ENCODE results near the gene IDS. TPM values are rescaled to one million over a fixed set of nuclear protein-coding genes. Genes with fewer than 3 reads are reported as not detected.
"Not testable (repeated sequence)": the region's sequence is repeated elsewhere in the genome, so short reads cannot be mapped to it uniquely, and the experiment has no call there.

The IDS gene
- total RNA-seq, 2 donors from 2014 or later: 88.2 to 102 TPM

DNA sequence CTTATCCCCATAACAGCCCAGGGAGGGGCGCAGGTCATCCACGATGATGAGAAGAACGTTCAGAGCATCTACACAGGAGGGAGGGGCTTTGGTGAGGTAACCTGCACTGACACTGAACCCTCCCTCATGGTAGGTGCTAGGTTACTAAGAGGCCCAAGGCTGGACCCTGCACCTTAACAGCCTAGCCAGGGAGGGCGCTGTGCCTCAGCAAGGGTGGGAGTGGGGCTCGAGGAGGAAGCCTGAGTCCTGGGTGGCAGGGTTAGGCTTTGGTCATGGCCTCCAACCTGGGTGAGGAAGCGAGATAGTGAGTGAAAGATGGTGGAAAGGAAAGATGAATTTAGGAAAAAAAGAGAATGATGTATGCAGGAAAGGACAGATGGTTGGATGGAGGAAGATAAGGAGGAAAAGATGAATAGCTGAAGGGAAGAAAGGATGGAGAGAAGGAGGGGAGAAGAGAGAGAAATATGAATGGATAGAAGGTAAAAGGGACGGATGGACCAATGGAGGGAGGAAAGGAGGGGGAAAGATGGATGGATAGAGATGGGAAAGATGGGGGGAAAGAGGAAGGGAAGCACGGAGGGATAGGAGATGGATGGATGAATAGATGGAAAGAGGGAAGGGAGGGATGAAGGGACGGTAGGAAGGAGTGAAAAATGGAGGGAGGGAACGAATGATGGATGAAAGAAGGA, 736 bp downstream of the IDS start:
- DNase-seq (ENCODE audit: low spot score): no peak

DNA sequence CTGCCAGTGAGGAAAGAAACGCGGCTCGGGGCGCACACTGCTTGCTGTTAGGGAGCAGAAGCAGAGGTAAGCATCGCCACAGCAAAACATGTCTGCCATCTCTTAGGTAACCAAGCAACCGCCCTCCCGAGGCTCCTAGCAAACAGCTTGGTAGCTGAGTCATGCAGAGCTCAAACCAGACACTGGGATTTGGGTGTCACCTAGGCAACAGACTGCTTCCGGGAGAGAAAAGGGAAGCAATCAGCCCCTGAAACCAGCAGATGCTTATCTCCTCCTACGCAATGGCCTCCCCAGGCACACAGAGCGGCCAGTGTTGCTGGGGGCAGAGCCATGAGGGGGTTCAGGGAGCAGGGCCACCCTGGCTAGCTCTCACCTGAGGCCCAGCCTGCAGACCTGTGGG, 1.7 kb downstream of the IDS start:
- peak; percentile 82 for DNase-seq (ENCODE audit: low spot score)
- intact Hi-C loops (cut with DNase I): loop anchor here in 1 of 2 donors (10.0 kb wide), 1 partner anchor 131 kb away; the partner anchor contains the start of gene TMEM185A

More for the DNA sequence above, 736 bp downstream of the IDS start:
- intact Hi-C loops (cut with DNase I): loop anchor here in 1 of 2 donors (10.0 kb wide), 1 partner anchor 130 kb away; the partner anchor contains the start of gene TMEM185A

DNA sequence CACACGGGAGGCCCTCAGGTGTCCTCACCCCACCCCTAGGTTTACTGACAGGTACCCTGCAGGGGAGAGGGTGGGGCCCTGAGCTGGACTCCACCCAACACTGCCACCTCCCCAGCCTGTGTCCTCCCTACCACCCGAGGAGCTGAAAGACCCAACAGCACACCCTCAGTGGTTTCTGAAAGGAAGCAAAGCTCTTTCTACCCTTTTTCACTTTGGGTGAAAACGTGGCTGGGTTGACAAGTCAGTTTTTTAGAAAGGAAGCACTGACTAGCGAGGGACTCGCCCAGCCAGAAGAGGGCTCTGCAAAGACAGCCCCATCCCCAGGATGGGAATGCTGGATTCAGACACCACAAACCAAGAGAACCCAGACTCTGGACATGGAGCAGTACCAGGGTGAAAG, 2.2 kb downstream of the IDS start:
- intact Hi-C loops (cut with DNase I): loop anchor here in 1 of 2 donors (10.0 kb wide), 1 partner anchor 132 kb away; the partner anchor contains the start of gene TMEM185A
- DNase-seq (ENCODE audit: low spot score): not testable (repeated sequence)

DNA sequence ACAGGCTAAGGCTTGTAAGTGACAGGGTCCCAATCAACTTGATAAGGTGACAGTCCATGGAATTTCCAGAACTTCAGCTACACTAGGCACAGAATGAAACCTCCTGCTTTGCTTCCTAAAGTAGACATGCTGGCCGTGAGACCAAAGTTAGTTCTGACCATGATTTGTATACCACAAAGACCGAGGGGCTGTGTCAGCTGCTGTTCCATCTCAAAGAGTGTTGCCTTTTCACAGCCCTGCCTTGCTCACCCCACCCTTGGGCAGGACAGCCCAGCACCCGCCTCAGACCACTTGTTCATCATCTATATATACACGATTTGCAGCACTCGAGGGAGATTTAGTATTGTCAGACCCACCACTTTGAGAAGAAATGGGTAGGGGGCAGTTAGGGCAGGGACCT, 5.3 kb downstream of the IDS start:
- no peak for DNase-seq (ENCODE audit: low spot score)
- intact Hi-C loops (cut with DNase I): loop anchor here in 1 of 2 donors (10.0 kb wide), 1 partner anchor 135 kb away; the partner anchor contains the start of gene TMEM185A

DNA sequence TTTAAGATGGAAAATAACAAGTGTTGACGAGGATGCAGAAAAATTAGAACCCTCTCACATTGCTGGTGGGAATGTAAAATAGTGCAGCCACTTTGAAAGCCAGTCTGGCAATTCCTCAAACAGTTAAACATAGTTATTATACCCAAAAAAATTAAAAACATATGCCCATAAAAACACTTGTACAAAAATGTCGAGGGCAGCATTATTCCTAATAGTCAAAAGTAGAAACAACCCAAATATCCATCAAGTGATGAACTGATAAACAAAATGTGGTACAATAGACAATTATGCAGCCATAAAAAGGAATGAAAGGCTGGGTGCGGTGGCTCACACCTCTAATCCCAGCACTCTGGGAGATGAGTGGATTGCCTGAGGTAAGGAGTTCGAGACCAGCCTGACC, 6.3 kb downstream of the IDS start:
- no peak for DNase-seq (ENCODE audit: low spot score)
- intact Hi-C loops (cut with DNase I): no loop called here

DNA sequence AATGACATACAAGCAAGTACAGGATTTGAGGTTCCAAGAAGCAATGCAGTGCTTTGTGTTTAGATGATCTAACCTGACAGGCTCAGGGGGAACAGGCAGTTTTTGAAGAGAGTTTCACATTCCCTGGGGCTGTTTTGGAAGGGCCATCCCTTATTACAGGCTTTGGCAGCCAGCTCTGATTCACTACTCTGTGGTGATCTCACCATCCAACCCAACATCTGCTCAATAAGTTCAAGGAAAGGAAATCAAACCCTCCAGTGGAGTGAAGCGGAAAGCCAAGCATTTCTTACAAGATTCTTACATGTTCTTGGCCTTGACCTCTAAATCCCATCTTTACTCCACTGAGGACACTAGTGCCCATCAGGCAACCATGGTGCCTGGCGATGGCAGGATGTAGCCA, 7.5 kb downstream of the IDS start:
- intact Hi-C loops (cut with DNase I): no loop called here
- DNase-seq (ENCODE audit: low spot score): no peak

DNA sequence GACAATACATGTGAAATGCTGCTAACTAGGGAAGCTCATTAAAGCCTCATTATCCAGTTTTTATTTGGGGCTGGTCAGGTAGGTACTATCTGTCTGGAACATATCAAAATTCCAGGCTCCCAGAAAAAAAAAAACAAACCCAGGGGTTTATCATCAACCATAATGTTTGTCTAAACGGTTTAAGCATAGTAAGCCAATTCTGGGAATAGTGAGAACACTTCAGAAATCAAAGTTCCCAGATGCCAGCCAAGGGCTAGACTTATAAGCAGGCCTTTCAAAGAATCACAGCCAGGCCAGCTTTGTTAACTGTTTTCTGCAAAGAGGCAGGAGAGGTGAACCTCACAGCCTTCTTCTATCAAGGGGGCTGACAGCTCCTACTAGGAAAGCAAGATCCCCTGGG, 8.1 kb downstream of the IDS start:
- intact Hi-C loops (cut with DNase I): no loop called here
- no peak for DNase-seq (ENCODE audit: low spot score)

DNA sequence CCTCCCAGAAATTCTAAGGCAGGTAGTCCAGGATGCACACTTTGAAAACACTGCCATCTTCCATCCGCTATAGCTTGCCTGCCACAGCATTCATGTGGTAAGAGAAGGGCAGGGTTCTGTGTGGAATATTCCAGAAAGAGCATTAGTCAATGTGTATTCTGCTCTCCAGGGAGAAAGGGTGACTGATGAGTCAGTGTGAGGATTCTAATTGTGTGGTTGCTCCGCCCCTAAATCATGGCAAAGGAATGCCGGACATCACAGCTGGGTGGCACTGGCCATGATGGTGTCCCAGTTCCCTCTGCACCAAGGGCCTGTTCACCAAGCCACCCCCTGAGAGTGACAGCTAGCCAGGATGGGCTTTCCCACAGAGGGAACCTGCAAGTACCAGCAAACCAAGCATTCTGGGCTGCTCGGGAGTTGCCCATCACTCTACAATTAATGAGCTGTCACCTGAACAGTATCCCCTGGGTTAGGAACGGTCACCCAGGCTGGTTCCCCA, 9.5 kb downstream of the IDS start:
- intact Hi-C loops (cut with DNase I): no loop called here
- no peak for DNase-seq (ENCODE audit: low spot score)

DNA sequence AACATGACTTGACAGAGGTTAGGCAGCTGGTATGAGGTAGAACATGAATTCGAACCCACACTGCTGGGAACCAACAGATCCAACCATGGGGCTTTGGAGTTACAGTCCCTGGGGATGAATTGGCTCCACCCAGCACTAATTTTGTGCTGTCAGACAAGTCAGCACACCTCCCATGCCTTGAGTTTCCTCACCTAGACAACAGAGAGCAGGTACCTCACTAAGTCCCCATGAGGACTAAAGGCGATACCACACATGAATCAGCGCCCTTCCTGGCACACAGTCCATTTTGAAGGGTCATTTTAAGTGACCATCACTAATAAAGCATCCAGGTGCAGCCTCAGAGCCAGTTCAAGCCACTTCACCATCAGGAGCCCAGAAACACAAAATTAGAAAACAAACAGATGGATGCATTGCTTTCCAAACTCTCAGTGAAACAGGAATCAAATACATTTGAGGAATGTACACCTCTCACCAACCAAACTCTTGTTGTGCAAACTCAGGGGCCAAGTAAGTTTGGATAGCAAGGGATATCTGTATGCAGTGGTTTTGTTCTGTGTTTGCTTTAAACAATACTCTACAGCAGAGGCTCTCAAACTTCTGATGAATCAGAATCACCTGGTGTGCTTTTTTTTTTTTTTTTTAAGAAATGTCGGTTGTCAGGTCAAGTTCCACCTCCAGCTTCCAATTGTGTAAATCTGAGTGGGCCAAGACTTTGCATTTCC, 10.1 kb downstream of the IDS start:
- intact Hi-C loops (cut with DNase I): loop anchor here in 1 of 2 donors (5.0 kb wide), 1 partner anchor 1788 kb away; no protein-coding TSS in a partner anchor
- no peak for DNase-seq (ENCODE audit: low spot score)

DNA sequence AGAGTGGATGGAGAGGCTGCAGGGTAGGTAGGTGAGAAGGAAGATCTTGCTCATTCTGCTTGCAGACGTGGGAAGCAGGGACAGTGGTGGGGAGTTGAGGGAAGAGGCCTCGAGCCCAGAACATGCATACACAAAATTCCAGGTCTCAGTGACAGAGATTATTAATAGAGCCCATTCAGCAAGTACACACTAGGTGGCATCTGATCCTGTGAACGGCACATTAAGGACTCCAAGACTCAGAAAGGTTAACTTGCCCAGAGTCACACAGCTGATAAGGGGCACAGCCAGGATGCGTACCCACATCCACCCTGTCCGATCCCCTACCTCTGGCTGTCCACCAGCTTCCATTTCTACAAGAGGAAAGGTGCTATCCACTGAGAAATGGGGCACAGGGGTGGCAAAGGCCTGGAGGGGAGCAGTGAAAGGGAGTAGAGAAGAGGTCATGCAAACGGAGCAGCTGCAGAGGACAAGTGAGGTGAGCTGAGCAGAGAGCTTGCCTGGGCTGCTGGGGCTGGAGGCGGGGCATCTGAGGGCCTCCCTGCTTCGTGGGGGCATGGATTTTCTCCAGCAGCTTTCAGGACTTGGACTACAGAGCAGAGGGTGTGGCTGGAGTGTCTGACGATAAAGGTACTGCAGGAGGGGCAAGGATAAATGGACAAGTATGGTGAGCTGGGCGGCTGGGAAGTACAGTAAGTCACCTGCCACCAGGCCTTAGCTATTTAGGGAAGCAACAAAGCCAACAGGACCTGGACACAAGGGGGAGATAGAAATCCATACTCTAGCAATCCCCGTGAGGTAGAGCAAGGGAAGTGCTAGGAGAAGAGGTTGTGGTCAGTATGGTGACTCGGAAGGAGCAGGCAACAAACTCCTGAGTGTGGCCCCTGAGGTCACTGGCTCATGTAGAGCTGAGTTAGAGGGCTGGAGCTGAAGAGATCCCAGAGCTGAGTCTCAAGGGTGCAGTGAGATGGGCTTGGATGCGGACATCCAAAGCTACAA, 11.2 kb downstream of the IDS start:
- no peak for DNase-seq (ENCODE audit: low spot score)
- intact Hi-C loops (cut with DNase I): loop anchor here in 1 of 2 donors (5.0 kb wide), 1 partner anchor 1787 kb away; no protein-coding TSS in a partner anchor

DNA sequence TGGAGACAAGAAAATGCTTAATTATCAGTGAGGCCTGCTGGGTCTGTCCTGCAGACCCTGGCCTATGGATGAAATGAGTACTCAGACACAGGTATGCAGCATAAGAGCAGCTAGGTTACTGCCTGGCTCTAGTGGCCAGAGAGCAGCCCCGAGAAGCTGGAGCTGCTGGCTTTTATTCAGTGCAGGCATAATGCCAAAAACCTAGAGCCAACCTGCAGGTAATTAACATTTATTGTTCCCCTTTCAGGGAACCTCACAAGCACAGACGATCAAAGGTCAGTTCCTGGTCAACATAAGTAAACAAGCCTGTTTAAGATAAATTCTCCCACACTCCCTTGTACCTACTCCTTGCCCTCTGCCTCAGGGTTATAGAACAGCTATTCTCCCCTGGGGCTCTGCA, 13.3 kb downstream of the IDS start:
- intact Hi-C loops (cut with DNase I): loop anchor here in 1 of 2 donors (5.0 kb wide), 1 partner anchor 1785 kb away; no protein-coding TSS in a partner anchor
- DNase-seq (ENCODE audit: low spot score): no peak

DNA sequence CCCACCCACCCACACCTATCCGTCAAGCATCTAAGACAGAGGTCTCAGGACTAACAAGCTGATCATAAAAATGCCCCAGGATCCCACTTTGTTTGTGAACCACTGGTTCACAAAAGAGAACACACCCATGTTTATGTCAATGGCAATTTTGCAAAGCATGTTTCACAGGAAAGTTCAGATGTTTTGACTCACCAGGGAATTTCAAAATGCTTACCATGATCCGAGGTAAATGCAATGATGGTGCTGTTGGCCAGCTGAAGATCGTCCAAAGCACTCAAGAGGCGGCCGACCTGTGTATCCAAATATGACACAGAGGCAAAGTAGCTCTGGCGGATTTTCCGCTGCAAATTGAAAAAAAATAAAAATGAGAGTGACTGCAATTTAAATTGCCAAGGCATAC, 15.0 kb downstream of the IDS start:
- DNase-seq (ENCODE audit: low spot score): no peak
- intact Hi-C loops (cut with DNase I): loop anchor here in 1 of 2 donors (5.0 kb wide), 1 partner anchor 1783 kb away; no protein-coding TSS in a partner anchor

DNA sequence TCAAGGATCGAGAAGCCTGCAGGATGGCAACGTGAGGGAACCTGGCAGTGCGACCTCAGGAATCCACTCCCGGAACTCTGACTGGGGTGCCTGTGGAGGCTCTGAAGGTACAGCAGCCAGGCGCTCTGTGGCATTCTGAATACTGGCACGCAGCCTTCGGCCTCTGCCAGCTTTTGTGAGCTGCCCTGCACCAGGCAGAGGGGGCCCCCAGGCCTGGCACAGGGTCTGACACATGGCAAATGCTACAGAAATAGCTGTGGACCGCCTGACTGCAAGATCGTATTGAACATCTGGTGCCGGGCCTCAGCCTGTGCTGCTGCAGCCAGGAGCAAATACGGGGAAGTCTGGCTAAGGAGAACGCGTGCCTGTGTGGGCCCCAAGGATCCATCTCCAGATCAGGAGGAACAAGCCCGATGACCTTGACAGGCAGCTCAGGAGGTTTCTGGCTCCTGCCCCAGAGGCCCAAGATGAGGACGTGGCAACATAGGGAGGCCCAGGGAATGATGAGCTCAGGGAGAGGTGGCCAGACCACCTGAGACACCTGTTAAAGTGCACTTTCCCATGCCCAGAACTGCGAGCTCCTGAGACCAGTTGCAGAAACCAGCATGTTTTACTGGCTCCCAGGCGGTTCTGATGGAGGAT, 16.6 kb downstream of the IDS start:
- DNase-seq (ENCODE audit: low spot score): not testable (repeated sequence)
- intact Hi-C loops (cut with DNase I): loop anchor here in 1 of 2 donors (1.0 kb wide), 1 partner anchor 23 kb away; no protein-coding TSS in a partner anchor

DNA sequence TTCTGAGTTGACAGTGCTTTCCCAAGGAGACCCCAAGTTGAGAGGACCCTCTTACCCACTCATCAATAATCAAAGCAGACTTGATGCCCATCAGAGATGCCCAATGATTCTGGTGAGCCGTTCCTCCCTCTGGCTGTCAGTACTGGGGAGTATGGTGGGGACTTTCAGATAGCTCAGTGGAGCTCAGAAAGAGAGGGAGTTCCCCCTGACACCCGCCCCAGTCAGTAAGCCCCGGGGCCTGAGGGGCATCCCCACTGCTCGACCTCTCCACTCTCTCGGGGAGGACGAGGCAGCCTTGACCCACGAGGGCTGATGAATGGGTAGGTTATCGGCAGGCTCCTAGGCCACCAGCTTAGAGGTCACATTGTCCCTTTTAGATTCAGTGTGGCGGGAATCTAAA, 17.1 kb downstream of the IDS start:
- DNase-seq (ENCODE audit: low spot score); intact Hi-C loops (cut with DNase I): not testable (repeated sequence)

DNA sequence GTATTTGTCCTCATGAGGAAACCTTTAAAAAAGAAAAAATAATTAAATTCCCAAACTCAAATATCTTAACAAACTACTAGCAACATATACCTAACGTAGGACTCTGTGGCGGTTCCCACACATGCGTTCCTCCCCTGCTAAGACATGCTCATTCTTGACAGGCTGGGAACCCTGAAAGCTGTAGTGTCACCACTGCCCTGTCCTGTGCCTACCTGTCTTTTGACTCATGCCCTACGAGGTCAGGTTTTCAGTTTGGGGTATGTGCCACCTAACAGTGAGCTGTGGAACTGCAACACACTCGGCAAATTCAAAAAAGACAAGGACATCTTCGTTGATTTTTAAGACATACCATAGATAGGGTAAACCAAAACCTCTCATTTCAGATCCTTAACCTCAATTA, 17.8 kb downstream of the IDS start:
- no peak for DNase-seq (ENCODE audit: low spot score)
- intact Hi-C loops (cut with DNase I): no loop called here

DNA sequence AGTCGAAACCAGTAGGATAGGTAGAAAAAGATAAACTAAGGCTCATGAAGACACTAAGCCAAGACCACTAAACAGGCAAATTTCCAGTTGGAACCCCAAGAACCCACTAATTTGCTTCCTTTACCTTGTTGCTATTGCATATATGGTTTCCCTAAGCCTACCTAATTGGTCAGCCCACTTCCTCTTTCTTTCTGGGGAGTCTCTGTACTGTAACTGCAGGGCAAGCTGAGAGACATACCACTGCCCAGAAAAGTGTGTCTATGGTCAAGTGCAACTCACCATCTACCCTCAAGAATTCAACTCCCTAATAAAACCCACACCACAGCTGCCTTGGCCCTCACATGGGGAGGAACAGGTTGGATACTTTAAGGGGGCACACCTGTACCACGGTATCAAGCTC, 28.6 kb downstream of the IDS start:
- no peak for DNase-seq (ENCODE audit: low spot score)
- intact Hi-C loops (cut with DNase I): loop anchor here in 1 of 2 donors (10.0 kb wide), 1 partner anchor 1342 kb away; no protein-coding TSS in a partner anchor

DNA sequence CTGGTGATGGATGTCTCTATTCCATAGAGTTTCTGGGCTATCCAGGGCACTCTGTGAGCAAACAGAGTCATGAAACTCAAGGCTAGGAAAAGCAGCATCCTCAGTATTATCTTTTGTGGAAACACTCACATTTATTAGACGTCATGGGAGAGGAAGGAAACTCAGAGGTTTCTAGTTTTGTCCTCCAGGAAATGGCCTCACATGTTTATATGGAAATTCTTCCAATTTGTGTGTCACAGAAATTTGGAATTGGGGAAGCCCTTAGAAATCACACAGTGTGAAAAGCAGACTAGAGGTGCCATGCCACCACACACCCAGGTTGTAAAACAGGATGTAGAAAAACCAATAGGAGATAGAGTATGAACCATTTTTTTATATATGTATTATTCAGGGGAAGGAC, 31.1 kb downstream of the IDS start:
- intact Hi-C loops (cut with DNase I): loop anchor here in 1 of 2 donors (10.0 kb wide), 1 partner anchor 1339 kb away; no protein-coding TSS in a partner anchor
- DNase-seq (ENCODE audit: low spot score): no peak

DNA sequence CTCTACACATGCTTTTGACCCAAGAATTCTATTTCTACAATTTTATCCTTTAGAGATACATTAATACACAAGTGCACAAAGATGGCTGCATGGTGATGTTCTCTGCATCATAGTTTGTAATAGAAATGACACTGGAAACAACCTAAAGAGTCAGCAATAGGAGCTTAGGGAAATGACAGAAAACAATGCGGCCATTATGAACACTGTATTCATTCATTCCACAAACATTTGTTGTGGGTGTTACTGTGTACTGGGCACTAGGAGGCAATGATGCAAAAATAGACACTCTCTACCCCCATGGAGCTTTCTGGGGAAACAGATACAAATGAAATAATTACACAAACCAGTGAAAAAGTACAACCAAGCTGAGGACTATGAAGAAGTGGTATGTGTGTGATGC, 32.0 kb downstream of the IDS start:
- intact Hi-C loops (cut with DNase I): loop anchor here in 1 of 2 donors (10.0 kb wide), 1 partner anchor 1338 kb away; no protein-coding TSS in a partner anchor
- no peak for DNase-seq (ENCODE audit: low spot score)

All from posterior vena cava (tissue), 2 donors.